ENCODE data around the gene MTREX.

Gene MTREX

GRCh38 chr5:55320571-55320970 is 12.8 kb downstream of the MTREX start (continued):
- TF ChIP-seq ZFP41 (tag by site-specific recombination; IDR thresholded peaks at IDR 0.05; ENCODE audit: borderline replicate concordance) = no peak
- TF ChIP-seq ZNF843 (tag by site-specific recombination; IDR thresholded peaks at IDR 0.05) = no peak
- TF ChIP-seq REPIN1 (tag by site-specific recombination; IDR thresholded peaks at IDR 0.05; ENCODE audit: low read depth) = no peak
- TF ChIP-seq KLF17 (tag by site-specific recombination; IDR thresholded peaks at IDR 0.05) = no peak
- no peak for TF ChIP-seq ZNF600 (tag by site-specific recombination; IDR thresholded peaks at IDR 0.05)
- TF ChIP-seq YY2 (tag by site-specific recombination; IDR thresholded peaks at IDR 0.05) = no peak
- no peak for TF ChIP-seq ZNF501 (tag by site-specific recombination; IDR thresholded peaks at IDR 0.05)
- TF ChIP-seq ZEB2 (tag by site-specific recombination; IDR thresholded peaks at IDR 0.05) = no peak
- TF ChIP-seq ZNF350 (tag by site-specific recombination; IDR thresholded peaks at IDR 0.05) = no peak
- TF ChIP-seq ZNF670 (tag by site-specific recombination; IDR thresholded peaks at IDR 0.05; ENCODE audit: low read depth) = no peak
- no peak for TF ChIP-seq ZNF776 (tag by site-specific recombination; IDR thresholded peaks at IDR 0.05; ENCODE audit: borderline replicate concordance)

- H3K4me3 ChIP-seq (ENCODE audit: low read depth, low read length) = no peak overlapping the region
- H3K27ac ChIP-seq (ENCODE audit: extremely low read depth, low read depth, low read length) = no peak overlapping the region
- peaks cover 16 to 18% of the 10 kb centered on the region in 2 experiments for H3K36me3 ChIP-seq (ENCODE audit: control insufficient read depth in 2 of 2, insufficient read depth in 1 of 2, low read length in 2 of 2)
- ChIA-PET CTCF (interaction anchor here (0.7 to 1.9 kb wide), 3 partner anchors 37 to 368 kb away, joined by 3 to 10 read pairs (median 3); no protein-coding TSS in a partner anchor), POLR2A (no interaction called here)
- TF ChIP-seq ZNF660 (tag by site-specific recombination; IDR thresholded peaks at IDR 0.05) = peak; percentile 22; the same call in 1 of the 2 replicates
- no peak for TF ChIP-seq ZNF24 (tag by site-specific recombination; IDR thresholded peaks at IDR 0.05)
- TF ChIP-seq YY2 (tag by site-specific recombination; IDR thresholded peaks at IDR 0.05) = no peak
- TF ChIP-seq ZNF768 (tag by site-specific recombination; IDR thresholded peaks at IDR 0.05) = no peak
- no peak for TF ChIP-seq ZNF670 (tag by site-specific recombination; IDR thresholded peaks at IDR 0.05; ENCODE audit: low read depth)
- TF ChIP-seq ZNF366 (tag by site-specific recombination; conservative IDR thresholded peaks at IDR 0.05) = no peak
- no peak for TF ChIP-seq PATZ1 (tag by site-specific recombination; IDR thresholded peaks at IDR 0.05)
- no peak for TF ChIP-seq ZNF398 (tag by site-specific recombination; IDR thresholded peaks at IDR 0.05)
- H3K4me1 ChIP-seq (ENCODE audit: control insufficient read depth, insufficient read depth, low read length) = no peaks in the 10 kb centered on the region
- no peaks in the 10 kb centered on the region for H3K9me3 ChIP-seq (ENCODE audit: control insufficient read depth, insufficient read depth, low read depth, low read length)
These were observed 16.2 kb downstream of the MTREX start for GRCh38 chr5:55324006-55324405.

GRCh38 chr5:55324815-55325418 is 17.1 kb downstream of the MTREX start:
- POLR2A ChIA-PET = no interaction called here
- Histone ChIP-seq H3K9me3 (ENCODE audit: control insufficient read depth, insufficient read depth, low read depth, low read length) (no peaks in the 10 kb centered on the region), H3K36me3 (ENCODE audit: control insufficient read depth in 2 of 2, insufficient read depth in 1 of 2, low read length in 2 of 2) (peaks cover 23 to 25% of the 10 kb centered on the region in 2 experiments), H3K4me3 (ENCODE audit: low read depth, low read length) (no peak overlapping the region), H3K4me1 (ENCODE audit: control insufficient read depth, insufficient read depth, low read length) (no peaks in the 10 kb centered on the region), H3K27ac (ENCODE audit: extremely low read depth, low read depth, low read length) (no peak overlapping the region)
- CTCF ChIA-PET = interaction anchor here (0.6 to 1.5 kb wide), 7 partner anchors 9 to 1597 kb away, joined by 3 to 7 read pairs (median 4); no protein-coding TSS in a partner anchor
- TF ChIP-seq ZNF146 (tag by site-specific recombination; IDR thresholded peaks at IDR 0.05) (0 out of 2 replicates have a peak, but pooled peaks have one; percentile 54), ZNF654 (tag by site-specific recombination; IDR thresholded peaks at IDR 0.05; ENCODE audit: low read depth) (peak; percentile 79), ZNF830 (tag by site-specific recombination; IDR thresholded peaks at IDR 0.05; ENCODE audit: low read depth) (no peak), CTCF (tag by site-specific recombination; IDR thresholded peaks at IDR 0.05) (no peak), ZNF184 (tag by site-specific recombination; IDR thresholded peaks at IDR 0.05) (no peak), HOXD13 (CRISPR knock-in tag; IDR thresholded peaks at IDR 0.05; ENCODE audit: borderline replicate concordance) (no peak), ZBTB10 (tag by site-specific recombination; IDR thresholded peaks at IDR 0.05) (no peak)
